ENCODE data around the gene RASGRP4.

DNA sequence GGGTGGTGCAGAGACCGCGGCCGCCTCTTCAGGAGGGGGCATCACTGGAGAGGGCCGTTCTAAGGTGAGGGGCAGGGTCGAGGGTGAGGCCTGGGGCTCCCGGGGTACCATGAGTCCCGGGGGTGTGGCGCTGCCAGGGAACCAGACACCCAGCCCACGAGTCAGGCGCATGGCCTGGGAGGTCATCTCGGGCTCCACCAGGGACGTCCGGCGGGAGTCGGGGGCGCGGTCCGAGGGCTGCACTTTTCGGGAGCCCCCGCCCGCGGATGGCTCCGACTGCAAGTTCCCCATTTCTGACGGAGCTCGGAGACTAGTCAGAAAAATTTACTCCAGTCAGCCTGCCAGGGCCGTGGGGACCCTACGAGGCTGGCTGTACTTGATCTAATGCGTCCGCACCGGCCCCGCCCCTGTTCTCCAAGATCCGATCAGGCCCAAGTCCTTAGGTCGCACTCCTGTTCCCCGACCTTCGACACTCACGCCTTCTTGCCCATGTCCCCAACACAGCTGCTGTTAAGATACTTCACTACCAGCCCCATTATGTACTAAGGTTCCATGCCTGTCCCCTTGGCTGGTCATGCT lies 39.0 kb downstream of the RASGRP4 start:
- no peak for TF ChIP-seq POLR2A (IDR thresholded peaks at IDR 0.05)
- TF ChIP-seq, protein P1, sequence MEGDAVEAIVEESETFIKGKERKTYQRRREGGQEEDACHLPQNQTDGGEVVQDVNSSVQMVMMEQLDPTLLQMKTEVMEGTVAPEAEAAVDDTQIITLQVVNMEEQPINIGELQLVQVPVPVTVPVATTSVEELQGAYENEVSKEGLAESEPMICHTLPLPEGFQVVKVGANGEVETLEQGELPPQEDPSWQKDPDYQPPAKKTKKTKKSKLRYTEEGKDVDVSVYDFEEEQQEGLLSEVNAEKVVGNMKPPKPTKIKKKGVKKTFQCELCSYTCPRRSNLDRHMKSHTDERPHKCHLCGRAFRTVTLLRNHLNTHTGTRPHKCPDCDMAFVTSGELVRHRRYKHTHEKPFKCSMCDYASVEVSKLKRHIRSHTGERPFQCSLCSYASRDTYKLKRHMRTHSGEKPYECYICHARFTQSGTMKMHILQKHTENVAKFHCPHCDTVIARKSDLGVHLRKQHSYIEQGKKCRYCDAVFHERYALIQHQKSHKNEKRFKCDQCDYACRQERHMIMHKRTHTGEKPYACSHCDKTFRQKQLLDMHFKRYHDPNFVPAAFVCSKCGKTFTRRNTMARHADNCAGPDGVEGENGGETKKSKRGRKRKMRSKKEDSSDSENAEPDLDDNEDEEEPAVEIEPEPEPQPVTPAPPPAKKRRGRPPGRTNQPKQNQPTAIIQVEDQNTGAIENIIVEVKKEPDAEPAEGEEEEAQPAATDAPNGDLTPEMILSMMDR (IDR thresholded peaks at IDR 0.05): no peak
- TF ChIP-seq POLR2AphosphoS5 (IDR thresholded peaks at IDR 0.05): no peak

All from breast epithelium (tissue), 3 donors.